NCI-H2107 (cell line): ENCODE results near the gene COMP.

Experiments used
- DNase-seq: peaks from one replicate; lab custom pipeline; 2025; lab: John Stamatoyannopoulos, UW

Gene COMP

DNA sequence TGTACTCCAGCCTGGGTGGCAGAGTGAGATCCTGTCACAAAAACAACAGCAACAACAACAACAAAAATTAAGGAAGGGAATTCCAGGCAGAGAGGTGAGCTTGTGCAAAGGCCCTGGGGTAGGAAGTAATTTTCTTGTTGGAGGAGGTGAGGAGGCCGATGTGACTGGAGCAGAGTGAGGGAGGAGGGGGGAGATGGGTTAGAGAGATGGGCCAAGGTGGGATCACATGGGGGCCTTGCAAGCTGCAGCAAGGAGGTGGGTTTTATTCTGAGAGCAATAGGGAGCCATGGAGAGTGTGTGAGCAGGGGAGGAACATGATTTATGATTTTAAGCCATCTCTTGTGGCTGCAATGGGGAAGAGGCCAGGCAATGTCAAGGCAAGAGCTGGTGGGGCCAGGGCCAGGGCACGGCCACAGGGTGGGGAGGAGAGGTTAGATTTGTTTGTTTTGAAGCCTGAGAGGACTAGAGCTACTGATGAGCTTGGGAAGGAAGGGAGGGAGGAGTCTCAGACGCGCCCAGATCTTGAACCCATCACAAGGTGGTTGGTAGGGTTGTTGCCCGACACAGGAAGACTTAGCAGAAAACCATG is 12.5 kb upstream of the COMP start:
- no peak for DNase-seq

DNA sequence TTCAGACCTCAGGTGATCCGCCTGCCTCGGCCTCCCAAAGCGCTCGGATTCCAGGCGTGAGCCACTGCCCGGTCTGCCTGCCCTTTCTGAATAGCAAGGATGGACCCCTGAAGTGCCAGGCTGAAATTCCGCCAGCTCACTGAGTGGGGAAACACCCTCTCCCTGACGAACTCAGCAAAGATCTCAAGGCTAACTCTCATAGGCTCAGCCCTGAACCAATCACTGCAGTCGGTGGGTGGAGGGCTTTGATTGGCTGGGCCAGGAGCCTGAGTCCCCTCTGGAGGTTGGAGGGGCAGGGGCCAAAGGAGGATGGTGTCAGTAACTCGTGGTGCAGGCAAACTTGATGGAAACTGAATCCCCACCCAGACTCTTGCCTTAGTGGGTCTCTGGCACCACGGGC is 11.2 kb upstream of the COMP start:
- DNase-seq: no peak

GRCh38 chr19:18800636-18801035 is 9.5 kb upstream of the COMP start:
- no peak for DNase-seq

GRCh38 chr19:18800079-18800478 is 9.0 kb upstream of the COMP start:
- DNase-seq: no peak

DNA sequence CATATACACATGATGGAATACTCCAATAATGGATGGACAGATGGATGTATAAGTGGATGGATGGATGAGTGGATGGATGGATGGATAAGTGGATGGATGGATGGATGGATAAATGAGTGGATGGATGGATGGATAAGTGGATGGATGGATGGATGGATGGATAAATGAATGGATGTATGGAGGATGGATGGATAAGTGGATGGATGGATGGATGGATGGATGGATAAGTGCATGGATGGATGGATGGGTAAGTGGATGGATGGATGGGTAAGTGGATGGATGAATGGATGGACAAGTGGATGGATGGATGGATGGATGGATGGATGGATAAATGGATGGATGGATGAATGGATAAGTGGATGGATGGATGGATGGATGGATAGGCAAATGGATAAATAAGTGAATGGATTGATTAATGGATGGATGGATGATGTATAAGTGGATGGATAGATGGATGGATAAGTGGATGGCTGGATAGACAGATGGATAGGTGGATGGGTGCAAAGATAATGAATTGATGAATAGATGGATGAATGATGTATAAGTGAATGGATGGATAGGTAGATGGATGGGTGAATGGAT is 8.4 kb upstream of the COMP start:
- no peak for DNase-seq

DNA sequence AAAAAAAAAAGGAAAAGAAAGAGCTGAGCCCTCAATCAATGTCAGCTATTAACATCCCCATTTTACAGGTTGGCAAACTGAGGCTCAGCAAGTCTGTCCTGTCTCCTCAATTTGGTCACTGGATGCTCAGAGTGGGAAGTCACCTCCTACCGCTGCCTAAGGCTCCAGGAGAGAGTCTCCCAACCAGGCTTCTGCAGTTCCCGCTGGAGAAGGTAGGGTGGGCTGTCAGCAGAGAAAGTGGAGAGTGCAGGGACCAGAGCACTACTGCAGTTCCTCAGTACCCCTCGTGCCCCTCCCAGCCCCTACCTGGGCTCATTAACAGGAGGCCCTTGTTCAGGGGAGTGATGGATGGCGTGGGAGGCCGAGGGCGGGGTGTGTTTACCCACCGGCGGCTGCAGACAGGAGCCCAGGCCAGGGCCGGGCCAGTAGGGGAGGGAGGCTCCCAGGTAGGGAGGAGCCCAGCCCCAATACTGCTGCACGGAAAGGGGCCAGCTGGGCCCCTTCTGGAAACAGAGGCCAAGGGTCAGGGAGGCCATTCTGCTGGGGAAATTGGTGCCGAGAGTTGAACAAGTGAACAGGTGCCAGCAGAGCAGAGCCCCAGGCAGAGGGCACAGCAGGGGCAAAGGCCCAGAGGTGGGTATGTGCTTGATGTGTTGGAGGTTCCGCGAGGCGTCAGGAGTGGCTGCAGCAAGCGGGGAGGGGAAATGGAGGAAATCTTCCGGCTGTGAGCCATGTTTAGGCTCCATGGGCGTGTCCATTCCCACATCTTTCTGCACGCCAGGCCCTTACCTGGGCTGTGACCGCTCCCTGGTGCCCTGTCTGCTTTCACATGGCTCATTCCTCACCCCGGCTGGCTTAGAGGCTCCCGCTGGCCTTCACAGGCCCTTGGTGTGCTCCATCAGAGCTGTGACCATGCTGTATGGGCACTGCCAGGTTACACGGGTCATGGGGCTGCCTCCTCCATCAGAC is 7.6 kb upstream of the COMP start:
- no peak for DNase-seq

- DNase-seq: no peak
Measured at GRCh38 chr19:18796239-18796638, 5.1 kb upstream of the COMP start.

DNA sequence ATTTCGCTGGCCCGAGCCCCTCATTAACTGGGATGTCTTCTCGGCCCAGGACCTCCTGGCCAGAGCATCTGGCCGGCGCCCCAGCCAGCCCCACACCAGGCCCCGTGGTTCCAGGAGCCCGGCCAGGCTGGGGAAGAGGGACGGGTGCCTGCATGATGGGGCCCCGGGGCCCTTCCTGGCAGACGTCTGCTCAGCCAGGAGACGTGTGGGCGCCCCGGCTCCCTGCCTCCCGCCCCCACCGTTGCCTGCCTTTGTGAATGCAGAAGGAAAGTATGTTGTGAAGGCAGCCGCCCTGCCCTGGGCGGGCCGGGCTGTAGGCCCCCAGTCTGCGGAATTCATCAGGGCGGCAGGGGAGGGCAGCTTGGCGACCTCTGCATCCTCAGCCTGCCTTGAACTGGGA is 4.4 kb upstream of the COMP start:
- DNase-seq: no peak

DNA sequence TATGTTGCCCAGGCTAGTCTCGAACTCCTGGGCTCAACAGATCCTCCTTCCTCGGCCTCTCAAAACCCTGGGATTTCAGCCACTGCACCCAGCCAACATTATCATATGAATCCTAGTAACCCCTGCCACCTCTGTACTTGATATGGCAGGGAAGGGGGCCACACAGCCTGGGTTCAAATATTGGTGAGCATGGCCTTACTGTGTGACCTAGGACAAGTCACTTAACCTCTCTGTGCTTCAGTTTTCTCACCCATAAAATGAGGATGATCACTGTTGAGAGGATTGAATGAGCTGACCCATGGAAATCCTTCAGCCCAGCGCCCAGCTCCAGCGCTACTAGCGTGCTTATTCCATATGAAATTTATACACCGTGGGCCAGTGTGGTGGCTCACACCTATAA is 3.6 kb upstream of the COMP start:
- no peak for DNase-seq

GRCh38 chr19:18794029-18794313 is 2.9 kb upstream of the COMP start:
- no peak for DNase-seq

DNA sequence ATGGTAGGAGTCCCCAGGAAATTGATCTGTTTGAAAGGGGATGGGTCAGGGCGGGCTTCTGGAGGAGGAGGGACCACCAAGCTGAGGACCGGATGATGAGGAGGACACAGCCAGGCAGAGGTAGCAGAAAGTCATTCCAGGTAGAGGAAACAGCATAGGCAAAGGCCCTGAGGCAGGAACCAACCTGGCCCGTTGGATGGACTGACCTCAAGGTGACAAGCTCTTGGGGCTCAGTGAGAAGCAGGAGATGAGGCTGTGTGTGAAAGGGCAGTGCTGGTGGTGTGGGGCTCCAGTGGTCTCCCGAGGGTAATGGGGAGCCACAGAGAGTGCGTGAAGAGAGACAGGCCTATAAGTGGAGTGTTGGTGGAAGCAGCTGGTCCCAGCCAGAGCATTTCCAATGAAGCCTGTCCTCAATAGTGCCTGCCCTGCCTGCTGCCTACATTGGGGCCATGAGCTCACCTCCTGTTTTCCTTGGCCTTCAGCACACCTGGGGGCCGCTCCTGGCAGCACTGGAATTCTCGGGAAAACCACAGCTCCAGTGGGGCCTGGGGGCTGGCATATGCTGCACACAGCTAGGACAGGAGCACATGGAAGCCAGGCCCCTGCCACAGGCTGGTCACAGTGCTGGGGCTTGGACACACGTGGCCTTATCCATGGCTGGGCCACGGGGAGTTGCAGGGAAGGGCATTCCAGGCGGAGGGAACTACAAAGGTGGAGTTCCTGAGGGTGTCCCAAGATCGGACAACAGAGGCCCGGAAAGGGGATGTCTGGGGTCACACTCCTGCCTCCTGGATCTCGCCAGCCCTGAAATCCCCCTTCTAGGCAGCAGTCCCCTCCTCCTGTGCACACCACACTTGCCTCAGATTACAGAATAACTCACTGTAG is 2.3 kb upstream of the COMP start:
- DNase-seq: no peak

- no peak for DNase-seq
Measured at GRCh38 chr19:18792661-18793060, 1.6 kb upstream of the COMP start.

DNA sequence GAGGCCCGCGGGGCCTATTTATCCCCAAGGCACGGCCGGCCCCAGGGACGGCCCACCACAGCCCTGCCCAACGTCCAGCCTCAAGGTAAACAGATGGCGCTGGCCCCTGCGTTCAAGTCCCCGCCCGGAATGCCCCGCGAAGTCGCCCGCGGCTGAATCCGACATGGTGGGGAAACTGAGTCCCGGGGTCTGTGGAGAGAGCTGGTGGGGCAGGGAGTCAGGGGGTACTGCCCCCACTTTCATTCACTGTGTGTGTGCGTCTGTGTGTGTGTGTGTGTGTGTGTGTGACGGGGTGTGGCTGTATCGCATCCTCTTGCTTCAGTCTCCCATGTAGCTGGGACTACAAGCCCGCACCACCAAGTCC is 192 bp upstream of the COMP start:
- no peak for DNase-seq

DNA sequence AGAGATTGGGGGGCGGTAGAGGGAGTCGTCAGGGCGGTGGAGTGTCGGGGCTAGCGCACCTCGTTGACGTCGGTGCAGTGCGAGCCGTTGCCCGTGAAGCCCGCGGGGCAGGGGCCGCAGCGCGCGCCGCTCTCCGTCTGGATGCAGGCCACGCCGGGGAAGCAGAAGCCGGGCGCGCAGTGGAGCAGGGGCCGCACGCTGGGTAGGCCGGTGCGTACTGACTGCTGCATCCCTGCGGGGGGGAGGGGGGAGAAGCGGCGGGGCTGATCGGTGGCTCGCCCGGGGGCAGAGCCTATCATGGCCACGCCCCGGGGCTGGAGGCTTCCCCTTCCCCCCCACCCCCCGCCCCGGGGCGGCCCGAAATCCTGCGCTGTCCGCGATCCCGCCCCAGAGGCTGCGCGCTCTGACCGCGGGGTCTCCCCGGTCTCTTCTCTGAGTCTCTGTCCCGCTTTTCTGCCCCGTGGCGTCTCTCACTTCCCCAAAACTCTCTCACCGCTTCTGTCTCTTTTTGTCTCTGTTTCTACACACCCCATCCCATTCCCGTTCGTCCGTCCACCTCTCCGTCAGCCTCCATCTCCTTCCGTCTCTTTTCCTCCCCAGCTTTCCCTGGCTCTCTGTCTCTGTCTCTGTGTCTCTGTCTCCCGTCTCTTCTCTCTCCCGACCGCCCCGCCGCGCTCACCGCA is 1.1 kb downstream of the COMP start:
- no peak for DNase-seq

DNA sequence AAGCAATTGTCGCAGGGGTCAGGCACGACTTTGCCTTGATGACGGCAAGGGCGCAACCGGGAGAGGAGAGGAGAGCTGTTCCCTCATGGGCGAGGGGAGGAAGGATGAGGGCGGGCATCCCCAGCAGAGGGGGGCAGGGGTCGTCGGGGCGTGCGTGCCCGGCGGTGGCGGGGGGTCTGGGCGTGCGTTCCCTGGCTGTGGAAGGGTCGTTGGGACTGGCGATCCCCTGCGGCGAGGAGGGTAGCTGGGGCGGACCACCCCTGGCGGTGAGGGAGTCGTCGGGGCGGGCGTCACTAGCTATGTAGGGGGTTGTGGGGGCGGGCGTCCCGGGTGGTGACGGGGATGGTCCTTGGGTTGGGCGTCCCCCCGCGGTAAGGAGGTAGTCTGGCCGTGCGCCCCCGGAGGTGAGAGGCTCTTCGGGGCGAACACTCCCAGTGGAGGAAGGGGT is 1.7 kb downstream of the COMP start:
- DNase-seq: no peak

DNA sequence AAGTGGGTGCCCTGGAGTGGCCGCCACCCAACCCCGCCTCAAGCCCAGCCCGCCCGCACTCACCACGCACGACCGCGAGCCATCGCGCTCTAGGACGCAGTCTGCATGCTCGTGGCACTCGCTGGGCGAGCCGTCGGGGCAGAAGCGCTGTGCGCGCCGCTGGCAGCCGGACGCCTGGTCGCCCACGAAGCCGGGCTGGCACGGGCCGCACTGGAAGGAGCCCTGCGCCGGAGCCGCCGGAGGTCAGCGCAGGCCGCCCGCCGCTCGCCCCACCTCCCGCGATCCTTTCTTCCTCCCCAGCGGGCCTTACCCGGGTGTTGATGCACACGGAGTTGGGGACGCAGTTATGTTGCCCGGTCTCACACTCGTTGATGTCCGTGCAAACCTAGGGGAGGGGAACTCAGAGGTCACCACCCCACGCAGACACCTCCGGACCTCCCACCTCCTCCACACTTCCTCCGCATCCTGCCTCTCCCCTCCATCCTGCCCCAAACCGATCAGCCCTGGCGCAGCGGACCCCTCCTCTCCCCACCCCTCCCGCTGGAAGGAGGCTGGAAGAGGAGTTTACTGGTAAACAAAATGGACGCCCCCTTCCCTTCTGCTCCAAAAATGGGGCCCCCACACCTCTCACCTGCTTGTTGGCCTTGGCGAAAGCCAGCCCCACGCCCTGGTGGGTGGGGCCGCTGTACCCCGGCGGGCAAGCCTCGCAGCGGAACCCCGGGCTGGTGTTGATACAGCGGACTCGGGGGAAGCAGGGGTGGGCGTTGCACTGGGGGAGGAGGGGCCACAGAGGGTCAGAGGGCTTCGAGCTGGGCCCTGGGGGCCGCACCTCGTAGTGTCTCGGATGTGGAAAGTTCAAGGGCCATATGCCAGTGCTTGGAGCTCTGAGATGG is 2.3 kb downstream of the COMP start:
- DNase-seq: no peak

GRCh38 chr19:18785179-18786124 is 5.7 kb downstream of the COMP start:
- no peak for DNase-seq

DNA sequence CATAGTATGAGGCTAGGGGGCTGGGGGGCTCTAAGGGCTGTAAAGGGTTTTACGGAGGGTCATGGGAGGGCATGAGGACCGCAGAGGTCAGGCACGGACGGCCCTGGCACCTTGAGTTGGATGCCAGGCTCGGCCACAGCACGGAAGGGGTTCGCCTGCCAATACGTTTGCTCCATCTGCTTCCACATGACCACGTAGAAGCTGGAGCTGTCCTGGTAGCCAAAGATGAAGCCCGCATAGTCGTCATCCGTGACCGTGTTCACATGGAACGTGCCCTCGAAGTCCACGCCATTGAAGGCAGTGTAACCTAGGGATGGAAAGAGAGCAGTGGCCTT is 6.4 kb downstream of the COMP start:
- DNase-seq: no peak

GRCh38 chr19:18783958-18784785 is 6.9 kb downstream of the COMP start:
- no peak for DNase-seq
